Breast epithelium (tissue), 4 donors: ENCODE measurements around the gene NIBAN1. TPM values are rescaled to one million over a fixed set of nuclear protein-coding genes. Genes with fewer than 3 reads are reported as not detected.

Experiments used
- DNase-seq, 2 donors: peaks; one replicate each; pipeline ENCODE4 v3.0.0-alpha.2; 2019; ENCODE audit warnings: low spot score in 2 of 2
- H3K27ac ChIP-seq, 2 donors: fragments of 200-600 bp; sonication (generic) in 1 of 2; one replicate each; pipeline ENCODE4 v1.5.1; 2016 to 2019; ENCODE audit warnings: mild to moderate bottlenecking in 1 of 2
- H3K27me3 ChIP-seq, 2 donors: fragments of 200-600 bp; sonication (generic) in 1 of 2; one replicate each; pipeline versions ENCODE4 v1.5.1 to v1.6.0; 2017 to 2019; ENCODE audit warnings: control low read depth in 1 of 2, mild to moderate bottlenecking in 1 of 2
- H3K36me3 ChIP-seq: fragments of 200-600 bp; one replicate; pipeline ENCODE4 v1.5.1; 2019
- H3K4me1 ChIP-seq, 2 donors: fragments of 200-600 bp; sonication (generic); one replicate each; pipeline ENCODE4 v1.5.1; 2016 to 2019; ENCODE audit warnings: control low read depth in 1 of 2
- H3K4me3 ChIP-seq, 3 donors: fragments of 200-600 bp; sonication (generic); 1 replicate in 2 of 3; 2 replicates in 1 of 3; pipeline ENCODE4 v1.5.1; 2016 to 2019; ENCODE audit warnings: mild to moderate bottlenecking in 3 of 3, moderate library complexity in 2 of 3
- H3K9me3 ChIP-seq, 2 donors: fragments of 200-600 bp; sonication (generic) in 1 of 2; one replicate each; pipeline ENCODE4 v1.5.1; 2016 to 2019; ENCODE audit warnings: control low read depth in 1 of 2
- POLR2A ChIP-seq: fragments of 450-650 bp; IDR thresholded peaks from one replicate; pipeline ENCODE4 v1.6.1; 2016; ENCODE audit warnings: antibody characterized with exemption, mild to moderate bottlenecking, moderate library complexity
- POLR2AphosphoS5 ChIP-seq, 3 donors: sonication (generic); formaldehyde crosslinking; IDR thresholded peaks; one replicate each; pipeline ENCODE4 v1.6.1; 2017; ENCODE audit warnings: antibody characterized with exemption in 3 of 3
- intact Hi-C: fragments of 100-400 bp; cut with DNase I; formaldehyde crosslinking; loops from one replicate; pipeline ENCODE4 v1.15.1; 2023; ENCODE audit warnings: low total_unique reads
- total RNA-seq, 3 donors: library from RNA; depleted of rRNA; stranded (reverse); fragments of >200 nt; gene quantifications; one replicate each; pipeline ENCODE4 v1.1.0, GENCODE V29; 2016
- TF ChIP-seq, protein P1 (sequence below), 3 donors: fragments of 450-650 bp; IDR thresholded peaks; one replicate each; pipeline ENCODE4 v1.5.1; 2016 to 2017; ENCODE audit warnings: antibody characterized with exemption in 3 of 3, mild to moderate bottlenecking in 3 of 3, moderate library complexity in 3 of 3

Gene NIBAN1
- total RNA-seq, 3 donors from 2014 or later, result 11.7 to 44.2 (median 34.7) TPM

DNA sequence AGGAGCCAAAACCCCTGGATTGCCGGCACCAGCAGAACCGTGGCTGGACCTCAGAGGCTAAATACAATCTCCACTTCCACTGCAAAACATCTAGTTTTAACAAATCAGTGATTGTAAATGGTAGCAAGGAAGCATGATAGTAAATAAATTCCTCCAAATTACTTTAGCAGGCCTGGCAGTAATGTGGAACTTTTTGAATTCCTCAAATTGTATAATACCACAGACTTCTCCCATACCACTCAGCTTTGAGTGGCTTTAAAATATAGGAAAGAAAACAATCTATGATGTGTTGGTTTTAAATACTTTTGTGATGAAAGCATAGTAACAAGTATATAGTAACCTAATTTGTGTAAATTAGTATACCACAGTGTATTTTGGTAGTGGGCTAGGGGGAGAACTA, 34.1 kb downstream of the NIBAN1 start:
- Histone ChIP-seq H3K36me3 (no peaks in the 10 kb centered on the region), H3K27me3 (no peaks in the 10 kb centered on the region), H3K9me3 (no peaks in the 10 kb centered on the region), H3K27ac (peak overlapping the region in 1 of 2 donors; percentile 8), H3K4me3 (no peak overlapping the region), H3K4me1 (no peaks in the 10 kb centered on the region)
- DNase-seq, result no peak
- intact Hi-C loops, result no loop called here
- TF ChIP-seq, protein P1, sequence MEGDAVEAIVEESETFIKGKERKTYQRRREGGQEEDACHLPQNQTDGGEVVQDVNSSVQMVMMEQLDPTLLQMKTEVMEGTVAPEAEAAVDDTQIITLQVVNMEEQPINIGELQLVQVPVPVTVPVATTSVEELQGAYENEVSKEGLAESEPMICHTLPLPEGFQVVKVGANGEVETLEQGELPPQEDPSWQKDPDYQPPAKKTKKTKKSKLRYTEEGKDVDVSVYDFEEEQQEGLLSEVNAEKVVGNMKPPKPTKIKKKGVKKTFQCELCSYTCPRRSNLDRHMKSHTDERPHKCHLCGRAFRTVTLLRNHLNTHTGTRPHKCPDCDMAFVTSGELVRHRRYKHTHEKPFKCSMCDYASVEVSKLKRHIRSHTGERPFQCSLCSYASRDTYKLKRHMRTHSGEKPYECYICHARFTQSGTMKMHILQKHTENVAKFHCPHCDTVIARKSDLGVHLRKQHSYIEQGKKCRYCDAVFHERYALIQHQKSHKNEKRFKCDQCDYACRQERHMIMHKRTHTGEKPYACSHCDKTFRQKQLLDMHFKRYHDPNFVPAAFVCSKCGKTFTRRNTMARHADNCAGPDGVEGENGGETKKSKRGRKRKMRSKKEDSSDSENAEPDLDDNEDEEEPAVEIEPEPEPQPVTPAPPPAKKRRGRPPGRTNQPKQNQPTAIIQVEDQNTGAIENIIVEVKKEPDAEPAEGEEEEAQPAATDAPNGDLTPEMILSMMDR (IDR thresholded peaks at IDR 0.05), result no peak
- no peak for TF ChIP-seq POLR2A
- no peak for TF ChIP-seq POLR2AphosphoS5 (IDR thresholded peaks at IDR 0.05)

DNA sequence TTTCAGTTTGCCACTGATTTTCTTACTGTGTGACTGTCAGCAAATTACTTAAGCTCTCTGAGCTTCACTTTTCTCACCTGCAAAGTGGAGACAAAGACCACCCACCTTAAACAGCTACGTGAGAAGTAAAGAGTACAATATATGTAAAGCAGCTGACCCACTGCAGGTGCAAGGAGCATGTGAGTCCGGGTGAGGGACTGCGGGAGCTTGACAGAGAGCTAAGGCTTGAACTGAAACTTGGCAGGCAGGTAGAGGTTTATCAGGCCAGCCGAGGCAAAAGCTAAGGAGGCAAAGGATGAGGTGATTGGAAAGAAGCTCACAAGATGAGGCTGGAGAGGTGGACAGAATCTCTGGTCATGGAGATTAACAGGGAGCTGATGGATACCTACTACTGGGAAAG, 36.6 kb downstream of the NIBAN1 start:
- H3K9me3 ChIP-seq, result no peaks in the 10 kb centered on the region
- no peaks in the 10 kb centered on the region for H3K4me1 ChIP-seq
- H3K27ac ChIP-seq, result no peak overlapping the region
- H3K27me3 ChIP-seq, result no peaks in the 10 kb centered on the region
- no peak for DNase-seq
- no peaks in the 10 kb centered on the region for H3K36me3 ChIP-seq
- intact Hi-C loops, result no loop called here
- H3K4me3 ChIP-seq, result no peak overlapping the region
- TF ChIP-seq POLR2AphosphoS5 (IDR thresholded peaks at IDR 0.05) (no peak), POLR2A (no peak)
- TF ChIP-seq, protein P1 (IDR thresholded peaks at IDR 0.05), result no peak

DNA sequence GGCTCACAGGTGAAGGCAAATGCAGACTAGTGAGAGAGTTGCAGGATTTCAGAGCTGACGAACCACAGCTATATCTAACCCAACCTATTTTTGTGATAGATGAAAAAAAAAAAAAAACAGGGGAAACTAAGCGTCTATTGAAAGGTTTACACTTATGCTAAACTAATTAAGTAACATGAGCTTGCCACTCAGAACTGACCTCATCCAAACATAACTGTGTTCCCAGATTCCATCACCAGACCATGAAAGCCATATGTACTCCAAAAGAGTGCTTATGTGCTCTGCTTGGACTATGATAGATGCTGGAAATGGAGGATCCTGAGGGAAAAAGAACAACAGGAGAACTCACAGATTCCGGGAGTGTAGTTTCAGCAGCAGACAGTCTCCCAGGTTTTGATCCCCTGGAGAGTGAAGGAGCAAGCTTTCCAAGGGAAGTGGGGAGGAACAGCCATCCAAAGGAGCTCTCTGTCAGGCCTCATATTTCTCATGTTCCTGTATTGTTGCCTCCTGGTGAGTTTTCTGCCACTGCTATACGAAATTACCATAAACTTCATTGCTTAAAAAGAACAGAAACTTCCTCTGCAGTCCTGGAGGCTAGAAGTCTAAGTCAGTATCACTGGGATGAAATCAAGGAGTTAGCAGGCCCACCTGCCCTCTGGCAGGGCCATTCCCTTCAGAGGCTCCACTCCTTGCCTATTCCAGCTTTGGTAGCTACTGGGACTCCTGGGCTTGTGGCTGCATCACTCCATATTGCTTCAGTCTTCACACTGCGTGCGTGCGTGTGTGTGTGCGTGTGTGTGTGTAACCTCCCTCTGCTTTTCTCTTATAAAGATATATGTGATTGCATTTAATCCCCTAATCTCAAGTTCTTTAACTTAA, 38.1 kb downstream of the NIBAN1 start:
- Histone ChIP-seq H3K9me3 (no peaks in the 10 kb centered on the region), H3K36me3 (no peaks in the 10 kb centered on the region), H3K27ac (no peak overlapping the region), H3K4me3 (no peak overlapping the region), H3K4me1 (no peaks in the 10 kb centered on the region), H3K27me3 (no peaks in the 10 kb centered on the region)
- TF ChIP-seq, protein P1 (IDR thresholded peaks at IDR 0.05), result no peak
- TF ChIP-seq POLR2A, result no peak
- no peak for TF ChIP-seq POLR2AphosphoS5 (IDR thresholded peaks at IDR 0.05)
- DNase-seq, result no peak
- intact Hi-C loops, result no loop called here

DNA sequence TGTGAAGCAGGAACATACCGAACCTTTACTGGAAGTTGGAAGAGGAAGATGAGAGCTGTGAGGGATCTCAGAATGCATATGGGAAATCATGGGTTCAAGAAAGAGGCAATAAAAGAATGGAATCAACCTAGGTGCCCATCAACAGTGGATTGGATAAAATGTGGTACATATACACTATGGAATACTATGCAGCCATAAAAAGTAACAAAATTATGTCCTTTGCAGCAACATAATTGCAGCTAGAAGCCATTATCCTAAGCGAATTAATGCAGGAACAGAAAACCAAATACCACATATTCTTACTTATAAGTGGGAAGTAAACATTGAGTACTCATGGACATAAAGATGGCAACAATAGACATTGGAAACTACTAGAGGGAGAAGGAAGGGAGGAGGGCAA, 40.4 kb downstream of the NIBAN1 start:
- H3K4me1 ChIP-seq, result no peaks in the 10 kb centered on the region
- TF ChIP-seq, protein P1 (IDR thresholded peaks at IDR 0.05), result no peak
- no peak for TF ChIP-seq POLR2AphosphoS5 (IDR thresholded peaks at IDR 0.05)
- no peak for TF ChIP-seq POLR2A
- no peaks in the 10 kb centered on the region for H3K36me3 ChIP-seq
- H3K27ac ChIP-seq, result no peak overlapping the region
- no peak for DNase-seq
- no peaks in the 10 kb centered on the region for H3K9me3 ChIP-seq
- intact Hi-C loops, result no loop called here
- H3K4me3 ChIP-seq, result no peak overlapping the region
- no peaks in the 10 kb centered on the region for H3K27me3 ChIP-seq

DNA sequence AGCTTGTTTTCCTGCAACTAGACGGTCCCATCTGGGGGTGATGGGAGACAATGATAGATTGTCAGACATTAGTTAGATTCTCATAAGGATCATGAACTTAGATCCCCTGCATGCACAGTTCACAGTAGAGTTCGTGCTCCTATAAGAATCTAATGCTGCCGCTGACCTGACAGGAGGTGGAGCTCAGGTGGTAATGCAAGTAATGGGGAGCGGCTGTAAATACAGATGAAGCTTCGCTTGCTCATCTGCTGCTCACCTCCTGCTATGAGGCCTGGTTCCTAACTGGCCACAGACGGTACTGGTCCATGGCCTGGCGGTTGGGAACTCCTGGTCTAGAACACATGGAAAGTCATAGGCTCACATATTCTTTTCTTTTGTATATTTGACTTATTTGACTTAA, 42.0 kb downstream of the NIBAN1 start:
- Histone ChIP-seq H3K36me3 (no peaks in the 10 kb centered on the region), H3K27me3 (no peaks in the 10 kb centered on the region), H3K4me3 (no peak overlapping the region), H3K9me3 (no peaks in the 10 kb centered on the region), H3K4me1 (no peaks in the 10 kb centered on the region), H3K27ac (no peak overlapping the region)
- intact Hi-C loops, result no loop called here
- no peak for DNase-seq
- TF ChIP-seq, protein P1 (IDR thresholded peaks at IDR 0.05), result no peak
- TF ChIP-seq POLR2AphosphoS5 (IDR thresholded peaks at IDR 0.05) (no peak), POLR2A (no peak)
